ENCODE results near the gene COL5A2. TPM values are rescaled to one million over a fixed set of nuclear protein-coding genes. Genes with fewer than 3 reads are reported as not detected.

COL5A2 gene
- total RNA-seq, 1 donor from 2014 or later: 0.13 TPM

- intact Hi-C loops (cut with micrococcal nuclease): no loop called here
- Mint-ChIP-seq H3K27me3 (no peaks in the 10 kb centered on the region), H3K27ac (no peak overlapping the region), H3K4me3 (no peak overlapping the region), H3K36me3 (ENCODE audit: low read depth) (no peaks in the 10 kb centered on the region), H3K4me1 (no peaks in the 10 kb centered on the region), H3K9me3 (no peaks in the 10 kb centered on the region)
- ChIA-PET POLR2A (no interaction called here), CTCF (no interaction called here)
- ATAC-seq (ENCODE audit: low read depth) (no peak), DNase-seq (no peak)
- no peak for TF ChIP-seq CTCF (IDR thresholded peaks at IDR 0.05)
These were observed 165.0 kb downstream of the COL5A2 start for GRCh38 chr2:189014449-189015138.

GRCh38 chr2:189013671-189014448 lies 165.7 kb downstream of the COL5A2 start:
- ChIA-PET CTCF (no interaction called here), POLR2A (no interaction called here)
- no peak for ATAC-seq (ENCODE audit: low read depth)
- no peak for TF ChIP-seq CTCF (IDR thresholded peaks at IDR 0.05)
- no peak overlapping the region for H3K27ac Mint-ChIP-seq
- no peaks in the 10 kb centered on the region for H3K4me1 Mint-ChIP-seq
- intact Hi-C loops (cut with micrococcal nuclease): no loop called here
- H3K27me3 Mint-ChIP-seq: no peaks in the 10 kb centered on the region
- H3K36me3 Mint-ChIP-seq (ENCODE audit: low read depth): no peaks in the 10 kb centered on the region
- no peak overlapping the region for H3K4me3 Mint-ChIP-seq
- H3K9me3 Mint-ChIP-seq: no peaks in the 10 kb centered on the region
- DNase-seq: no peak

- no peak for ATAC-seq (ENCODE audit: low read depth)
- no peak for TF ChIP-seq CTCF (IDR thresholded peaks at IDR 0.05)
- CTCF ChIA-PET: no interaction called here
- no peak for DNase-seq
- no peaks in the 10 kb centered on the region for H3K27me3 Mint-ChIP-seq
- no peak overlapping the region for H3K27ac Mint-ChIP-seq
- no peak overlapping the region for H3K4me3 Mint-ChIP-seq
- POLR2A ChIA-PET: no interaction called here
- no peaks in the 10 kb centered on the region for H3K4me1 Mint-ChIP-seq
- intact Hi-C loops (cut with micrococcal nuclease): no loop called here
- H3K36me3 Mint-ChIP-seq (ENCODE audit: low read depth): no peaks in the 10 kb centered on the region
- H3K9me3 Mint-ChIP-seq: no peaks in the 10 kb centered on the region
These were observed 166.5 kb downstream of the COL5A2 start for GRCh38 chr2:189013031-189013430.

- ChIA-PET POLR2A (no interaction called here), CTCF (no interaction called here)
- Mint-ChIP-seq H3K4me3 (no peak overlapping the region), H3K9me3 (no peaks in the 10 kb centered on the region), H3K4me1 (no peaks in the 10 kb centered on the region), H3K27me3 (no peaks in the 10 kb centered on the region), H3K36me3 (ENCODE audit: low read depth) (no peaks in the 10 kb centered on the region), H3K27ac (no peak overlapping the region)
- intact Hi-C loops (cut with micrococcal nuclease): no loop called here
- DNase-seq: no peak
- no peak for TF ChIP-seq CTCF (IDR thresholded peaks at IDR 0.05)
- ATAC-seq (ENCODE audit: low read depth): no peak
These were observed 167.2 kb downstream of the COL5A2 start for GRCh38 chr2:189012351-189012750.

- no peaks in the 10 kb centered on the region for H3K9me3 Mint-ChIP-seq
- CTCF ChIA-PET: no interaction called here
- H3K4me3 Mint-ChIP-seq: no peak overlapping the region
- no peaks in the 10 kb centered on the region for H3K36me3 Mint-ChIP-seq (ENCODE audit: low read depth)
- no peaks in the 10 kb centered on the region for H3K27me3 Mint-ChIP-seq
- H3K4me1 Mint-ChIP-seq: no peaks in the 10 kb centered on the region
- POLR2A ChIA-PET: no interaction called here
- no peak for DNase-seq
- no peak overlapping the region for H3K27ac Mint-ChIP-seq
- ATAC-seq (ENCODE audit: low read depth): no peak
- intact Hi-C loops (cut with micrococcal nuclease): no loop called here
- no peak for TF ChIP-seq CTCF (IDR thresholded peaks at IDR 0.05)
These were observed 169.0 kb downstream of the COL5A2 start for GRCh38 chr2:189010536-189010935.

All from activated B cell treated with CpG ODN at 0.5 μM for 24 hours (primary cell).